K562 (cell line): ENCODE data around the gene NR2E1. TPM values are rescaled to one million over a fixed set of nuclear protein-coding genes. Genes with fewer than 3 reads are reported as not detected.

Source experiments
- ATAC-seq: fragments of 200-7000 bp; cut with Tn5 transposase; 3 replicates; pipeline ENCODE4 v1.9.1; 2020; ENCODE audit warnings: moderate library complexity
- BruUV-seq: library from RNA; stranded (reverse); fragments of 400-500 nt; replicated peaks from 2 replicates; lab custom pipeline; 2021; lab: Mats Ljungman, UMichigan
- CTCF ChIA-PET: fragments of 300-600 bp; formaldehyde crosslinking; extraction: SDS; loops from one replicate; lab custom pipeline; 2021; ENCODE audit warnings: low intra/inter-chr PET ratio; lab: Yijun Ruan, JAX
- POLR2A ChIA-PET: fragments of 300-600, 350-650 bp; sonication (Branson Sonifier 250); formaldehyde crosslinking; extraction: SDS; loops from one replicate; lab custom pipeline; 2021; ENCODE audit warnings: antibody characterized with exemption, inconsistent platforms; lab: Yijun Ruan, JAX
- DNase-seq, 4 experiments: peaks; one replicate each; pipeline versions ENCODE4 v3.0.0 to v3.0.0-alpha.2; 2011 to 2018; ENCODE audit warnings: low spot score in 3 of 4, mixed read lengths in 3 of 4; ENCODE audit errors: extremely low read depth in 1 of 4
- FAIRE-seq: peaks from 2 replicates; lab custom pipeline; 2011; peaks lifted over from hg19 to GRCh38; lab: Jason Lieb, UNC
- H2AFZ ChIP-seq: 2 replicates; pipeline ENCODE4 v1.6.0; 2011; ENCODE audit warnings: low read depth, low read length, control low read depth, inconsistent platforms
- H3K27ac ChIP-seq: fragments of 200-600 bp; 3 replicates; pipeline ENCODE4 v1.8.0; 2011; ENCODE audit warnings: low read depth, mild to moderate bottlenecking, control low read depth, inconsistent platforms, low read length, moderate library complexity, mixed read lengths; ENCODE audit errors: extremely low read depth
- H3K27me3 ChIP-seq, 2 experiments: fragments of 300-600 bp in 1 of 2; 2 replicates in 1 of 2; 3 replicates in 1 of 2; pipeline versions ENCODE4 v1.6.0 to v1.8.0; 2011; ENCODE audit warnings: inconsistent platforms in 2 of 2, low read length in 2 of 2, mild to moderate bottlenecking in 1 of 2, mixed read lengths in 1 of 2, moderate library complexity in 1 of 2; ENCODE audit not compliant: control insufficient read depth in 2 of 2, insufficient read depth in 2 of 2
- H3K36me3 ChIP-seq: fragments of 300-600 bp; 3 replicates; pipeline ENCODE4 v1.8.0; 2011; ENCODE audit warnings: mild to moderate bottlenecking, low read length, inconsistent platforms; ENCODE audit not compliant: control insufficient read depth, insufficient read depth
- H3K4me1 ChIP-seq, 2 experiments: fragments of 200-600 bp in 1 of 2; replicated peaks in 1 of 2; 2 replicates in 1 of 2; 3 replicates in 1 of 2; pipeline versions ENCODE4 v1.5.1 to v1.8.0; 2011; ENCODE audit warnings: inconsistent platforms in 2 of 2, low read length in 2 of 2, mild to moderate bottlenecking in 1 of 2, mixed read lengths in 1 of 2, moderate library complexity in 1 of 2; ENCODE audit not compliant: control insufficient read depth in 2 of 2, insufficient read depth in 2 of 2
- H3K4me2 ChIP-seq: 2 replicates; pipeline ENCODE4 v1.6.1; 2011; ENCODE audit warnings: low read length, control low read depth, inconsistent platforms, mixed read lengths; ENCODE audit not compliant: insufficient read depth
- H3K4me3 ChIP-seq: fragments of 200-600 bp; sonication (generic), shearing (Covaris generic); 2 replicates; pipeline ENCODE4 v1.5.1; 2016; ENCODE audit warnings: control low read depth, inconsistent platforms
- H3K79me2 ChIP-seq: fragments of 200-600 bp; 3 replicates; pipeline ENCODE4 v1.8.0; 2011; ENCODE audit warnings: low read length, inconsistent platforms; ENCODE audit not compliant: control insufficient read depth, insufficient read depth
- H3K9ac ChIP-seq, 2 experiments: 2 replicates each; pipeline versions ENCODE4 v1.6.0 to v1.6.1; 2011; ENCODE audit warnings: low read depth in 2 of 2, low read length in 2 of 2, control low read depth in 1 of 2, inconsistent platforms in 1 of 2, mild to moderate bottlenecking in 1 of 2, mixed read lengths in 1 of 2; ENCODE audit not compliant: insufficient read depth in 1 of 2
- H3K9me1 ChIP-seq: one replicate; pipeline ENCODE4 v1.6.0; 2011; ENCODE audit warnings: inconsistent platforms, mild to moderate bottlenecking, low read length, moderate library complexity; ENCODE audit not compliant: control insufficient read depth, insufficient read depth
- H3K9me3 ChIP-seq: replicated peaks from 2 replicates; pipeline ENCODE4 v1.5.1; 2011; ENCODE audit warnings: low read depth, low read length, inconsistent platforms; ENCODE audit not compliant: control insufficient read depth, insufficient read depth
- H4K20me1 ChIP-seq: replicated peaks from 2 replicates; pipeline ENCODE4 v1.6.1; 2011; ENCODE audit warnings: low read length, inconsistent platforms, mixed read lengths; ENCODE audit not compliant: control insufficient read depth, insufficient read depth
- CREB3 ChIP-seq: fragments of 450-650 bp; conservative IDR thresholded peaks from 2 replicates; pipeline ENCODE4 v1.6.1; 2016; ENCODE audit warnings: missing genetic modification characterization, low read depth, mild to moderate bottlenecking, missing compliant biosample characterization, moderate library complexity
- MGA ChIP-seq: fragments of 450-650 bp; IDR thresholded peaks from 2 replicates; pipeline ENCODE4 v1.6.1; 2016; ENCODE audit warnings: mild to moderate bottlenecking, moderate library complexity
- ZBTB33 ChIP-seq: sonication (generic); formaldehyde crosslinking; IDR thresholded peaks from 2 replicates; pipeline ENCODE4 v1.8.1; 2023; ENCODE audit warnings: mild to moderate bottlenecking, missing genetic modification reagents
- ZC3H4 ChIP-seq: sonication (generic); formaldehyde crosslinking; IDR thresholded peaks from 2 replicates; pipeline ENCODE4 v1.9.0; 2021; ENCODE audit warnings: missing genetic modification reagents, borderline replicate concordance
- WGBS: fragments of 100-300 bp; shearing (Covaris generic); methylation state at CpG from one replicate; pipeline ENCODE4 v1.1.6; 2016; ENCODE audit warnings: low coverage, mixed read lengths; ENCODE audit not compliant: insufficient coverage; ENCODE audit errors: missing lambda C conversion rate; 5-methylcytosine and 5-hydroxymethylcytosine counted together
- in situ Hi-C: fragments of 300-500 bp; cut with MboI; formaldehyde crosslinking; loops from 4 replicates; pipeline ENCODE4 v1.15.0; 2018; ENCODE audit warnings: inconsistent platforms, mixed read lengths
- intact Hi-C: fragments of 100-400 bp; cut with micrococcal nuclease; formaldehyde crosslinking; loops from 2 replicates; pipeline ENCODE4 v1.14.2; 2022
- polyA plus RNA-seq, 8 experiments: library from polyadenylated mRNA; depleted of rRNA in 4 of 8; stranded (reverse) in 5 of 8; unstranded in 3 of 8; fragments of >200 nt; fragmentation: Nextera tagmentation in 2 of 8; fragmentation: Illumina TruSeq in 1 of 8; extraction: Ambion mirVana in 2 of 8; extraction: Trizol in 1 of 8; gene quantifications; 2 replicates each; pipeline versions ENCODE4 v1.2.1 to v1.2.3, GENCODE V29; 2011 to 2014; ENCODE audit warnings: inconsistent platforms in 1 of 8, missing spikeins in 1 of 8
- total RNA-seq, 7 experiments: library from RNA; depleted of rRNA in 6 of 7; stranded (reverse); fragments of >200 nt in 6 of 7; fragmentation: Illumina TruSeq in 2 of 7; extraction: Trizol in 2 of 7; gene quantifications; 2 replicates each; pipeline versions ENCODE4 v1.2.1 to v1.2.3, GENCODE V29; 2011 to 2021; ENCODE audit warnings: low replicate concordance in 1 of 7

Gene NR2E1
- total and polyA plus RNA-seq, 9 of the 15 experiments (the other 6 are each of a cell fraction or from before 2014, with no cell fraction given), result not detected

- Histone ChIP-seq H2AFZ (no peak overlapping the region), H3K9ac (no peak overlapping the region), H3K4me3 (no peak overlapping the region), H3K27ac (no peak overlapping the region), H3K27me3 (peaks cover 40 to 86% of the 10 kb centered on the region in 2 experiments), H3K4me1 (peaks cover 0 to 40% of the 10 kb centered on the region in 2 experiments; a peak in 2 of 5 replicates), H3K9me3 (no peaks in the 10 kb centered on the region), H3K4me2 (no peak overlapping the region), H4K20me1 (no peaks in the 10 kb centered on the region), H3K9me1 (no peaks in the 10 kb centered on the region), H3K36me3 (no peaks in the 10 kb centered on the region), H3K79me2 (no peaks in the 10 kb centered on the region)
- ATAC-seq, result no peak
- no TSS peak for BruUV-seq
- in situ Hi-C loops (no loop called here), intact Hi-C loops (no loop called here)
- 48% methylated on average over 35 of the region's 58 CpGs for WGBS
- no peak for DNase-seq
- ChIA-PET CTCF (no interaction called here), POLR2A (no interaction called here)
- FAIRE-seq, result no peak
- TF ChIP-seq ZBTB33 (CRISPR knock-in tag) (no peak), ZC3H4 (CRISPR knock-in tag) (no peak), MGA (no peak), CREB3 (no peak)
These were observed 1.0 kb downstream of the NR2E1 start for GRCh38 chr6:108166664-108167448.
